HepG2 (cell line): ENCODE results near the gene OR13C2. TPM values are rescaled to one million over a fixed set of nuclear protein-coding genes. Genes with fewer than 3 reads are reported as not detected.

Experiments
- ATAC-seq: fragments of 200-7000 bp; cut with Tn5 transposase; 3 replicates; pipeline ENCODE4 v1.9.1; 2020; ENCODE audit warnings: mild to moderate bottlenecking, moderate library complexity
- BruUV-seq: library from RNA; stranded (reverse); fragments of 400-500 nt; replicated peaks from 2 replicates; lab custom pipeline; 2021; lab: Mats Ljungman, UMichigan
- CTCF ChIA-PET: fragments of 300-600 bp; formaldehyde crosslinking; extraction: SDS; loops from one replicate; lab custom pipeline; 2021; ENCODE audit warnings: low total read pairs, inconsistent platforms, low intra/inter-chr PET ratio; lab: Yijun Ruan, JAX
- POLR2A ChIA-PET: fragments of 350-600 bp; sonication (Branson Sonifier 250); formaldehyde crosslinking; loops from one replicate; lab custom pipeline; 2020; ENCODE audit warnings: antibody characterized with exemption, inconsistent platforms; lab: Yijun Ruan, JAX
- DNase-seq: peaks from one replicate; pipeline ENCODE4 v3.0.0-alpha.2; 2015; ENCODE audit warnings: low spot score
- FAIRE-seq: peaks from 3 replicates; lab custom pipeline; 2011; peaks lifted over from hg19 to GRCh38; lab: Jason Lieb, UNC
- H2AFZ ChIP-seq: one replicate; pipeline ENCODE4 v1.6.1; 2011; ENCODE audit warnings: low read length, inconsistent platforms
- H3K27ac ChIP-seq: fragments of 300-600 bp; 3 replicates; pipeline ENCODE4 v1.8.0; 2011; ENCODE audit warnings: mixed run types, mild to moderate bottlenecking, mixed read lengths, low read length, inconsistent platforms; ENCODE audit not compliant: insufficient read depth; ENCODE audit errors: extremely low read length
- H3K27me3 ChIP-seq, 2 experiments: fragments of 200-600 bp in 1 of 2; 2 replicates in 1 of 2; 3 replicates in 1 of 2; pipeline versions ENCODE4 v1.6.0 to v1.8.0; 2011; ENCODE audit warnings: low read length in 2 of 2, mild to moderate bottlenecking in 2 of 2, moderate library complexity in 2 of 2, inconsistent platforms in 1 of 2; ENCODE audit not compliant: insufficient read depth in 2 of 2, control insufficient read depth in 1 of 2
- H3K36me3 ChIP-seq, 2 experiments: fragments of 200-600 bp in 1 of 2; replicated peaks in 1 of 2; 2 replicates in 1 of 2; 3 replicates in 1 of 2; pipeline versions ENCODE4 v1.5.1 to v1.8.0; 2011; ENCODE audit warnings: low read length in 2 of 2, inconsistent platforms in 1 of 2; ENCODE audit not compliant: insufficient read depth in 2 of 2, control insufficient read depth in 1 of 2
- H3K4me1 ChIP-seq: 2 replicates; pipeline ENCODE4 v1.5.1; 2012; ENCODE audit warnings: low read length, inconsistent platforms; ENCODE audit not compliant: insufficient read depth
- H3K4me2 ChIP-seq: 2 replicates; pipeline ENCODE4 v1.6.0; 2011; ENCODE audit warnings: low read depth, low read length, inconsistent platforms
- H3K4me3 ChIP-seq, 3 experiments: fragments of 200-600 bp in 1 of 3; sonication (generic), shearing (Covaris generic) in 1 of 3; replicated peaks in 1 of 3; 2 replicates each; pipeline ENCODE4 v1.5.1; 2011 to 2016; ENCODE audit warnings: low read length in 3 of 3, inconsistent platforms in 2 of 3, low read depth in 2 of 3, mild to moderate bottlenecking in 2 of 3, control low read depth in 1 of 3, mixed read lengths in 1 of 3; ENCODE audit not compliant: insufficient read depth in 1 of 3
- H3K79me2 ChIP-seq: one replicate; pipeline ENCODE4 v1.6.1; 2011; ENCODE audit warnings: low read length, inconsistent platforms; ENCODE audit not compliant: insufficient read depth
- H3K9ac ChIP-seq: 2 replicates; pipeline ENCODE4 v1.6.0; 2011; ENCODE audit warnings: mild to moderate bottlenecking, low read depth, low read length, inconsistent platforms; ENCODE audit not compliant: insufficient read depth
- H3K9me3 ChIP-seq: 2 replicates; pipeline ENCODE4 v1.5.1; 2012; ENCODE audit warnings: mild to moderate bottlenecking, low read length
- H4K20me1 ChIP-seq: 2 replicates; pipeline ENCODE4 v1.6.0; 2011; ENCODE audit warnings: inconsistent platforms, mild to moderate bottlenecking, low read length, moderate library complexity; ENCODE audit not compliant: insufficient read depth
- AHR ChIP-seq: IDR thresholded peaks from 2 replicates; pipeline ENCODE4 v1.6.1; 2018; ENCODE audit warnings: missing genetic modification reagents, missing compliant biosample characterization
- BRD4 ChIP-seq: sonication (generic); formaldehyde crosslinking; IDR thresholded peaks from 2 replicates; pipeline ENCODE4 v1.4.0; 2020; ENCODE audit warnings: missing genetic modification reagents
- DBP ChIP-seq: sonication (generic); formaldehyde crosslinking; IDR thresholded peaks from 2 replicates; pipeline ENCODE4 v1.4.0; 2020; ENCODE audit warnings: missing genetic modification reagents; ENCODE audit errors: not compliant biosample characterization
- DZIP1 ChIP-seq: sonication (generic); formaldehyde crosslinking; IDR thresholded peaks from 2 replicates; pipeline ENCODE4 v1.5.0; 2020; ENCODE audit warnings: mild to moderate bottlenecking, missing genetic modification reagents
- HMG20A ChIP-seq: IDR thresholded peaks from 2 replicates; pipeline ENCODE4 v1.6.1; 2016; ENCODE audit warnings: borderline replicate concordance
- KMT2A ChIP-seq: sonication (generic); formaldehyde crosslinking; IDR thresholded peaks from 2 replicates; pipeline ENCODE4 v1.4.0; 2020; ENCODE audit warnings: missing genetic modification reagents
- MIXL1 ChIP-seq: IDR thresholded peaks from 2 replicates; pipeline ENCODE4 v1.6.1; 2016
- POLR2G ChIP-seq: fragments of 200-400 bp; formaldehyde crosslinking; IDR thresholded peaks from 2 replicates; pipeline ENCODE4 v1.6.1; 2018; ENCODE audit warnings: mild to moderate bottlenecking, low read depth, low read length, moderate library complexity
- SETDB1 ChIP-seq: sonication (generic); formaldehyde crosslinking; IDR thresholded peaks from 2 replicates; pipeline ENCODE4 v1.5.1; 2020; ENCODE audit warnings: missing genetic modification reagents, mild to moderate bottlenecking, borderline replicate concordance
- SNAPC4 ChIP-seq: sonication (generic); formaldehyde crosslinking; IDR thresholded peaks from 2 replicates; pipeline ENCODE4 v1.4.0; 2020; ENCODE audit warnings: mild to moderate bottlenecking, missing genetic modification reagents
- TEAD2 ChIP-seq: sonication (generic); formaldehyde crosslinking; IDR thresholded peaks from 2 replicates; pipeline ENCODE4 v1.9.0; 2021; ENCODE audit warnings: missing genetic modification reagents
- TOE1 ChIP-seq: sonication (generic); formaldehyde crosslinking; IDR thresholded peaks from 2 replicates; pipeline ENCODE4 v1.4.0; 2020; ENCODE audit warnings: mild to moderate bottlenecking, missing genetic modification reagents
- TOPORS ChIP-seq: sonication (generic); formaldehyde crosslinking; IDR thresholded peaks from 2 replicates; pipeline ENCODE4 v1.8.0; 2023; ENCODE audit warnings: mild to moderate bottlenecking, missing genetic modification reagents
- ZBTB46 ChIP-seq: sonication (generic); formaldehyde crosslinking; IDR thresholded peaks from 2 replicates; pipeline ENCODE4 v1.4.0; 2020; ENCODE audit warnings: mild to moderate bottlenecking, missing genetic modification reagents, borderline replicate concordance
- ZEB1 ChIP-seq: IDR thresholded peaks from 2 replicates; pipeline ENCODE4 v1.6.1; 2012; ENCODE audit warnings: mild to moderate bottlenecking, low read depth, inconsistent platforms; ENCODE audit not compliant: insufficient replicate concordance
- ZNF205 ChIP-seq: IDR thresholded peaks from 2 replicates; pipeline ENCODE4 v1.6.1; 2018; ENCODE audit warnings: missing biosample characterization, missing genetic modification reagents
- ZNF282 ChIP-seq: fragments of 450-650 bp; IDR thresholded peaks from 2 replicates; pipeline ENCODE4 v1.6.1; 2018; ENCODE audit not compliant: partially characterized antibody
- in situ Hi-C: cut with HindIII; loops from 2 replicates; pipeline ENCODE4 v1.10.0; 2017; ENCODE audit warnings: low pct_unique_long_range_greater_than_20kb; ENCODE audit not compliant: extremely low pct_ligation_motif_present
- intact Hi-C: fragments of 100-400 bp; cut with micrococcal nuclease; formaldehyde crosslinking; loops from one replicate; pipeline ENCODE4 v1.10.0; 2022; ENCODE audit not compliant: unreplicated experiment
- polyA plus RNA-seq, 8 experiments: library from polyadenylated mRNA; depleted of rRNA in 3 of 8; stranded (reverse) in 7 of 8; unstranded in 1 of 8; fragments of >200 nt; fragmentation: Illumina TruSeq in 4 of 8; extraction: Trizol in 4 of 8; gene quantifications; 2 replicates each; pipeline versions ENCODE4 v1.2.1 to v1.2.3, GENCODE V29; 2011 to 2016; ENCODE audit warnings: low read depth in 4 of 8, missing spikeins in 1 of 8, mixed read lengths in 1 of 8; ENCODE audit not compliant: insufficient read depth in 1 of 8
- total RNA-seq, 5 experiments: library from RNA; depleted of rRNA; stranded (reverse); fragments of >200 nt; fragmentation: Illumina TruSeq; extraction: Trizol; gene quantifications; 2 replicates each; pipeline ENCODE4 v1.2.3, GENCODE V29; 2016; ENCODE audit warnings: low read depth in 1 of 5

The OR13C2 gene
- total and polyA plus RNA-seq, 2 of the 13 experiments (the other 11 are each of a cell fraction or from before 2014, with no cell fraction given) = not detected

GRCh38 chr9:104617418-104617817, 12.0 kb upstream of the OR13C2 start:
- H4K20me1 ChIP-seq = no peaks in the 10 kb centered on the region
- H3K27me3 ChIP-seq = no peaks in the 10 kb centered on the region
- BruUV-seq = no TSS peak
- intact Hi-C loops (no loop called here), in situ Hi-C loops (no loop called here)
- ChIA-PET CTCF (no interaction called here), POLR2A (no interaction called here)
- H3K9ac ChIP-seq = no peak overlapping the region
- no peaks in the 10 kb centered on the region for H3K4me1 ChIP-seq
- no peak overlapping the region for H3K4me3 ChIP-seq
- no peak overlapping the region for H3K27ac ChIP-seq
- no peak overlapping the region for H2AFZ ChIP-seq
- no peaks in the 10 kb centered on the region for H3K9me3 ChIP-seq
- H3K79me2 ChIP-seq = no peaks in the 10 kb centered on the region
- FAIRE-seq = no peak
- ATAC-seq = no peak
- H3K36me3 ChIP-seq = no peaks in the 10 kb centered on the region
- no peak for DNase-seq
- no peak overlapping the region for H3K4me2 ChIP-seq
- no peak for TF ChIP-seq SETDB1
- TF ChIP-seq AHR (CRISPR knock-in tag) = no peak
- no peak for TF ChIP-seq ZNF282
- no peak for TF ChIP-seq ZEB1
- no peak for TF ChIP-seq DZIP1 (CRISPR knock-in tag)
- no peak for TF ChIP-seq POLR2G
- no peak for TF ChIP-seq MIXL1 (CRISPR knock-in tag)
- TF ChIP-seq SNAPC4 = no peak
- TF ChIP-seq TOPORS (CRISPR knock-in tag) = no peak
- TF ChIP-seq ZNF205 (CRISPR knock-in tag) = no peak
- no peak for TF ChIP-seq KMT2A (CRISPR knock-in tag)
- no peak for TF ChIP-seq HMG20A (CRISPR knock-in tag)
- TF ChIP-seq ZBTB46 (CRISPR knock-in tag) = no peak
- no peak for TF ChIP-seq BRD4 (CRISPR knock-in tag)
- no peak for TF ChIP-seq TEAD2
- no peak for TF ChIP-seq TOE1 (CRISPR knock-in tag)
- no peak for TF ChIP-seq DBP (CRISPR knock-in tag)
